ENCODE data around the gene MFRP. TPM values are rescaled to one million over a fixed set of nuclear protein-coding genes. Genes with fewer than 3 reads are reported as not detected.

The MFRP gene
- total and polyA plus RNA-seq, 10 of the 15 experiments (the other 5 are each of a cell fraction or from before 2014, with no cell fraction given): not detected

DNA sequence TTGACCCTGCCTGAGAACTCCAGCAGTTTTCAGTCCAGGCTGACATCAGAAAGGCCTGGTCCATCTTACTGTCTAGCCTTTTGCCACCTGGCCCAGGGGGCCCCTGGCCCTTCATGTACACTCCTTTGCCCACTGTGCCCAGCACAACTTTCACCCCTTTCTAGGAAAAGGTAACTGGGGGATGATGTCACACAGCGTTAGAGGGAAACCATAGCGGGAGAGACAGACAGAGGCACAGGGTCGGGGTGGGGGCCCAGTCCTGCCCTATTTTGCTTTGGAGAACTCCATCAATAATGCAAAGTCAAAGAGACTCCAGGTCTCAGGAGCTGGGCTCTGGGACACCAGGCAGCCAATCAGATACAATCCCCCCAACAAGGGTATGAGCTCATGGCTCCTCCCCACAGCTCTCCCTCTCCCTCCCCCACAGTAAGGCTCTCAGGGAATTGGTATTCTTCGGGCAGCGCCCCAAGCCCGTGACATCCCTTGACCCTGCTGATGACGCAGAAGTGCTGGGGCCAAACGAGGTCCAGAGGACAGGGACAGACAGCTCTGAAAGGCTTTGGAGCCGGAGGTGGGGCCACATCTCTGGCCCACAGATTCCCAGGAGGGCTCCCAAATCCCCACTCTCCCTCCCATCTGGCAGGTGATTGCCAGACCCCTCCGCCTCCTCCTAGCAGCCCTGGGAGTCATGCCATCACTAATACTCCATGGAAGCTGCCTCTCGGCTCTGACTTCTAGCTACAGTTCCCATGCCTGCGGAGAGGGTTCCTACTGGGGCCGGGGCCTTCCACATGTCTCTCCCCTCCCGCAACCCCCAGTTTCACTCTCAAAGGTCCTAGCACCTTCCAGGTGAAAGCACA lies 29.1 kb upstream of the MFRP start:
- FAIRE-seq (no peak), ATAC-seq (no peak), DNase-seq (ENCODE audit: low read depth, low spot score) (no peak)
- POLR2A ChIA-PET: no interaction called here
- SMC1A ChIA-PET (ENCODE audit: uncharacterized antibody, unreplicated experiment): interaction anchor here (0.9 to 5.5 kb wide), 3 partner anchors 11 to 20 kb away, joined by 3 to 31 read pairs (median 4); no protein-coding TSS in a partner anchor
- no peak overlapping the region for H3K27ac ChIP-seq (ENCODE audit: control insufficient read depth, insufficient read depth)
- H3K9ac ChIP-seq (ENCODE audit: control insufficient read depth, insufficient read depth, low read length): no peak overlapping the region
- H3K36me3 ChIP-seq (ENCODE audit: control insufficient read depth in 2 of 2, insufficient read depth in 2 of 2, low read length in 1 of 2): no peaks in the 10 kb centered on the region
- no peak overlapping the region for H2AFZ ChIP-seq (ENCODE audit: control insufficient read depth, low read depth, low read length)
- peaks cover 0 to 3% of the 10 kb centered on the region in 2 experiments; a peak in 2 of 4 replicates for H3K27me3 ChIP-seq (replicated peaks in 1 of 2; ENCODE audit: control insufficient read depth in 2 of 2, insufficient read depth in 2 of 2, low read length in 1 of 2)
- no TSS peak for BruUV-seq (replicated peaks)
- H3K4me2 ChIP-seq (ENCODE audit: control insufficient read depth, insufficient read depth): no peak overlapping the region
- no peaks in the 10 kb centered on the region for H4K20me1 ChIP-seq (ENCODE audit: control insufficient read depth, insufficient read depth)
- intact Hi-C loops (cut with micrococcal nuclease; ENCODE audit: unreplicated experiment): no loop called here
- 35% methylated on average over 13 of the region's 14 CpGs for WGBS (ENCODE audit: insufficient coverage, insufficient replicate concordance, low lambda C conversion rate, missing lambda C conversion rate)
- in situ Hi-C loops (cut with MboI): no loop called here
- no peaks in the 10 kb centered on the region for H3K79me2 ChIP-seq (ENCODE audit: control insufficient read depth, insufficient read depth, low read length)
- H3K4me1 ChIP-seq (ENCODE audit: control insufficient read depth, insufficient read depth, low read length): no peaks in the 10 kb centered on the region
- CTCF ChIA-PET: interaction anchor here (1.0 to 17.9 kb wide), 10 partner anchors 8 to 99 kb away, joined by 3 to 183 read pairs (median 7); no protein-coding TSS in a partner anchor
- RAD21 ChIA-PET (ENCODE audit: unreplicated experiment): interaction anchor here (1.5 to 5.1 kb wide), 7 partner anchors 8 to 99 kb away, joined by 3 to 47 read pairs (median 6); no protein-coding TSS in a partner anchor
- no peaks in the 10 kb centered on the region for H3K9me3 ChIP-seq (replicated peaks; ENCODE audit: control insufficient read depth, insufficient read depth, low read length)
- no peak overlapping the region for H3K4me3 ChIP-seq
- TF ChIP-seq E4F1 (IDR thresholded peaks at IDR 0.05; ENCODE audit: borderline replicate concordance, partially characterized antibody) (no peak), TARDBP (IDR thresholded peaks at IDR 0.05; ENCODE audit: borderline replicate concordance) (no peak), EED (IDR thresholded peaks at IDR 0.05; ENCODE audit: low read depth) (no peak), BRCA1 (IDR thresholded peaks at IDR 0.05; ENCODE audit: low read depth, low read length) (no peak), POLR2A (IDR thresholded peaks at IDR 0.05; ENCODE audit: low read depth, low read length) (no peak), GABPA (IDR thresholded peaks at IDR 0.05; ENCODE audit: low read depth) (no peak), MYB (IDR thresholded peaks at IDR 0.05; ENCODE audit: borderline replicate concordance, low read depth, low read length) (no peak), NFXL1 (IDR thresholded peaks at IDR 0.05; ENCODE audit: borderline replicate concordance) (no peak), ZBTB40 (IDR thresholded peaks at IDR 0.05; ENCODE audit: borderline replicate concordance) (no peak), CEBPB (IDR thresholded peaks at IDR 0.05; ENCODE audit: borderline replicate concordance in 1 of 2, low read depth in 2 of 2, low read length in 2 of 2) (no peak)
- TF ChIP-seq, protein P1, sequence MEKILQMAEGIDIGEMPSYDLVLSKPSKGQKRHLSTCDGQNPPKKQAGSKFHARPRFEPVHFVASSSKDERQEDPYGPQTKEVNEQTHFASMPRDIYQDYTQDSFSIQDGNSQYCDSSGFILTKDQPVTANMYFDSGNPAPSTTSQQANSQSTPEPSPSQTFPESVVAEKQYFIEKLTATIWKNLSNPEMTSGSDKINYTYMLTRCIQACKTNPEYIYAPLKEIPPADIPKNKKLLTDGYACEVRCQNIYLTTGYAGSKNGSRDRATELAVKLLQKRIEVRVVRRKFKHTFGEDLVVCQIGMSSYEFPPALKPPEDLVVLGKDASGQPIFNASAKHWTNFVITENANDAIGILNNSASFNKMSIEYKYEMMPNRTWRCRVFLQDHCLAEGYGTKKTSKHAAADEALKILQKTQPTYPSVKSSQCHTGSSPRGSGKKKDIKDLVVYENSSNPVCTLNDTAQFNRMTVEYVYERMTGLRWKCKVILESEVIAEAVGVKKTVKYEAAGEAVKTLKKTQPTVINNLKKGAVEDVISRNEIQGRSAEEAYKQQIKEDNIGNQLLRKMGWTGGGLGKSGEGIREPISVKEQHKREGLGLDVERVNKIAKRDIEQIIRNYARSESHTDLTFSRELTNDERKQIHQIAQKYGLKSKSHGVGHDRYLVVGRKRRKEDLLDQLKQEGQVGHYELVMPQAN (conservative IDR thresholded peaks at IDR 0.05): no peak
